Measurements from ENCODE around the gene GALNT18.

GALNT18 gene

GRCh38 chr11:11347592-11347991, 274.2 kb downstream of the GALNT18 start:
- DNase-seq (ENCODE audit: low spot score) = no peak

GRCh38 chr11:11346303-11346702, 275.5 kb downstream of the GALNT18 start:
- DNase-seq (ENCODE audit: low spot score) = no peak

- DNase-seq (ENCODE audit: low spot score) = no peak
These were observed 276.7 kb downstream of the GALNT18 start for GRCh38 chr11:11345099-11345498.

- no peak for DNase-seq (ENCODE audit: low spot score)
These were observed 277.8 kb downstream of the GALNT18 start for GRCh38 chr11:11344045-11344444.

- no peak for DNase-seq (ENCODE audit: low spot score)
These were observed 283.5 kb downstream of the GALNT18 start for GRCh38 chr11:11338304-11338703.

GRCh38 chr11:11336664-11337063, 285.1 kb downstream of the GALNT18 start:
- no peak for DNase-seq (ENCODE audit: low spot score)

GRCh38 chr11:11335043-11335442, 286.8 kb downstream of the GALNT18 start:
- no peak for DNase-seq (ENCODE audit: low spot score)

- no peak for DNase-seq (ENCODE audit: low spot score)
These were observed 287.2 kb downstream of the GALNT18 start for GRCh38 chr11:11334607-11335006.

- no peak for DNase-seq (ENCODE audit: low spot score)
These were observed 289.6 kb downstream of the GALNT18 start for GRCh38 chr11:11332141-11332710.

GRCh38 chr11:11329062-11329806, 292.6 kb downstream of the GALNT18 start:
- DNase-seq (ENCODE audit: low spot score) = no peak

- no peak for DNase-seq (ENCODE audit: low spot score)
These were observed 297.7 kb downstream of the GALNT18 start for GRCh38 chr11:11324090-11324489.

- no peak for DNase-seq (ENCODE audit: low spot score)
These were observed 299.7 kb downstream of the GALNT18 start for GRCh38 chr11:11322101-11322500.

GRCh38 chr11:11320825-11321224, 301.0 kb downstream of the GALNT18 start:
- DNase-seq (ENCODE audit: low spot score) = no peak

- DNase-seq (ENCODE audit: low spot score) = no peak
These were observed 302.8 kb downstream of the GALNT18 start for GRCh38 chr11:11318961-11319360.

- no peak for DNase-seq (ENCODE audit: low spot score)
These were observed 303.3 kb downstream of the GALNT18 start for GRCh38 chr11:11318461-11318860.

GRCh38 chr11:11316651-11317230, 305.1 kb downstream of the GALNT18 start:
- no peak for DNase-seq (ENCODE audit: low spot score)

GRCh38 chr11:11313902-11314692, 307.7 kb downstream of the GALNT18 start:
- no peak for DNase-seq (ENCODE audit: low spot score)

GRCh38 chr11:11313426-11313825, 308.4 kb downstream of the GALNT18 start:
- DNase-seq (ENCODE audit: low spot score) = no peak

GRCh38 chr11:11312738-11313137, 309.1 kb downstream of the GALNT18 start:
- DNase-seq (ENCODE audit: low spot score) = no peak

GRCh38 chr11:11311169-11311568, 310.6 kb downstream of the GALNT18 start:
- no peak for DNase-seq (ENCODE audit: low spot score)

GRCh38 chr11:11309906-11310305, 311.9 kb downstream of the GALNT18 start:
- no peak for DNase-seq (ENCODE audit: low spot score)

GRCh38 chr11:11308249-11308648, 313.6 kb downstream of the GALNT18 start:
- DNase-seq (ENCODE audit: low spot score) = no peak

GRCh38 chr11:11306855-11307254, 314.9 kb downstream of the GALNT18 start:
- DNase-seq (ENCODE audit: low spot score) = no peak

Data from iPS-NIHi11 (cell line).